RWPE1 (cell line): Measurements from ENCODE around the gene NOC2L.
A peak's percentile ranks its signal among the peaks of the same experiment; 100 is the strongest.

Experiments
- CTCF ChIA-PET: fragments of 350-600 bp; sonication (Branson Sonifier 250); formaldehyde crosslinking; extraction: SDS; loops from one replicate; lab custom pipeline; 2021; lab: Yijun Ruan, JAX
- POLR2A ChIA-PET: fragments of 400-600 bp; formaldehyde crosslinking; extraction: SDS; loops from one replicate; lab custom pipeline; 2020; ENCODE audit warnings: antibody characterized with exemption; ENCODE audit not compliant: low non-redundant PET; lab: Yijun Ruan, JAX
- DNase-seq: peaks from one replicate; pipeline ENCODE4 v3.0.0; 2012; ENCODE audit warnings: low spot score
- H3K27ac ChIP-seq: fragments of 450-650 bp; 2 replicates; pipeline ENCODE4 v1.5.1; 2017
- CTCF ChIP-seq: fragments of 450-650 bp; conservative IDR thresholded peaks from 2 replicates; pipeline ENCODE4 v1.5.1; 2017; ENCODE audit warnings: low read depth, mild to moderate bottlenecking

The NOC2L gene

GRCh38 chr1:936348-937264 lies 22.4 kb downstream of the NOC2L start:
- POLR2A ChIA-PET, result no interaction called here
- TF ChIP-seq CTCF, result no peak
- CTCF ChIA-PET, result interaction anchor here (2.4 kb wide), 1 partner anchor 31 kb away, joined by 53 read pairs; no protein-coding TSS in a partner anchor
- no peak overlapping the region for H3K27ac ChIP-seq
- DNase-seq, result no peak

- ChIA-PET CTCF (no interaction called here), POLR2A (no interaction called here)
- TF ChIP-seq CTCF, result no peak
- no peak overlapping the region for H3K27ac ChIP-seq
- DNase-seq, result no peak
Measured at GRCh38 chr1:935751-936231, 23.3 kb downstream of the NOC2L start.

GRCh38 chr1:934991-935750 lies 23.9 kb downstream of the NOC2L start:
- DNase-seq, result no peak
- no peak for TF ChIP-seq CTCF
- ChIA-PET POLR2A (no interaction called here), CTCF (no interaction called here)
- no peak overlapping the region for H3K27ac ChIP-seq

- CTCF ChIA-PET, result interaction anchor here (0.6 kb wide), 1 partner anchor 29 kb away, joined by 3 read pairs; no protein-coding TSS in a partner anchor
- no peak overlapping the region for H3K27ac ChIP-seq
- TF ChIP-seq CTCF, result no peak
- DNase-seq, result no peak
- POLR2A ChIA-PET, result no interaction called here
Measured at GRCh38 chr1:933603-933940, 25.5 kb downstream of the NOC2L start.

GRCh38 chr1:932776-933602 lies 26.1 kb downstream of the NOC2L start:
- TF ChIP-seq CTCF, result no peak
- POLR2A ChIA-PET, result no interaction called here
- DNase-seq, result no peak
- no peak overlapping the region for H3K27ac ChIP-seq
- CTCF ChIA-PET, result interaction anchor here (0.6 kb wide), 1 partner anchor 28 kb away, joined by 3 read pairs; no protein-coding TSS in a partner anchor

GRCh38 chr1:932173-932510 lies 26.9 kb downstream of the NOC2L start:
- H3K27ac ChIP-seq, result 0 out of 2 replicates have a peak overlapping the region, but pooled peaks have one; percentile 5
- CTCF ChIA-PET, result interaction anchor here (1.0 kb wide), 1 partner anchor 12 kb away, joined by 3 read pairs; no protein-coding TSS in a partner anchor
- no peak for TF ChIP-seq CTCF
- no peak for DNase-seq
- POLR2A ChIA-PET, result no interaction called here
